Nasal cavity respiratory epithelium epithelial cell of viscerocranial mucosa (primary cell): ENCODE measurements around the gene PNP. TPM values are rescaled to one million over a fixed set of nuclear protein-coding genes. Genes with fewer than 3 reads are reported as not detected.

Experiments
- total RNA-seq: library from RNA; depleted of rRNA; stranded (reverse); fragments of >200 nt; gene quantifications from 2 replicates; pipeline ENCODE4 v1.2.3, GENCODE V29; 2014

The PNP gene
- 40.6 and 84.1 TPM in 2 replicates for total RNA-seq

GRCh38 chr14:20469242-20469889, at the start of gene PNP:
TSS of gene PNP (plus strand) at chr14:20469406. CDS start at chr14:20469525, 119 bp downstream.

GRCh38 chr14:20435582-20436362, 33.4 kb upstream of the PNP start, which contains the start of gene KLHL33:
TSS of gene KLHL33 (minus strand) at chr14:20436166. CDS start at chr14:20435811, 355 bp downstream.

GRCh38 chr14:20454516-20455354, 14.5 kb upstream of the PNP start, which contains the start of the genes APEX1 and OSGEP:
TSS of gene APEX1 (plus strand) at chr14:20455226. CDS start at chr14:20455646, 420 bp downstream.
TSS of gene OSGEP (minus strand) at chr14:20454812. CDS start at chr14:20454683, 129 bp downstream.

GRCh38 chr14:20461225-20462141, 7.7 kb upstream of the PNP start, which contains the start of gene PIP4P1:
TSS of gene PIP4P1 (minus strand) at chr14:20461434. CDS start at chr14:20461325, 109 bp downstream.

Other genes with a start within 250 kb of the PNP start
- not detected in 2 replicates for gene OR11H6, start 245.7 kb upstream of the PNP start, total RNA-seq
- gene OR11H7, start 240.4 kb upstream of the PNP start, total RNA-seq = not detected in 2 replicates
- not detected in 2 replicates for gene OR11H4, start 230.1 kb upstream of the PNP start, total RNA-seq
- 8.9 and 23.0 TPM in 2 replicates for gene TTC5, start 163.5 kb upstream of the PNP start, total RNA-seq
- gene CCNB1IP1, start 136.1 kb upstream of the PNP start, total RNA-seq = 83.3 and 150 TPM in 2 replicates
- 9.9 and 10.7 TPM in 2 replicates for gene PARP2, start 125.8 kb upstream of the PNP start, total RNA-seq
- gene TEP1, start 55.9 kb upstream of the PNP start, total RNA-seq = 13.0 and 29.0 TPM in 2 replicates
- not detected in 2 replicates for gene KLHL33, start 33.2 kb upstream of the PNP start, total RNA-seq
- 15.0 and 17.6 TPM in 2 replicates for gene OSGEP, start 14.6 kb upstream of the PNP start, total RNA-seq
- 64.9 and 86.6 TPM in 2 replicates for gene APEX1, start 14.2 kb upstream of the PNP start, total RNA-seq
- 17.4 and 27.3 TPM in 2 replicates for gene PIP4P1, start 8.0 kb upstream of the PNP start, total RNA-seq
- gene RNASE10, start 36.1 kb downstream of the PNP start, total RNA-seq = not detected in 2 replicates
- not detected in 2 replicates for gene RNASE9, start 91.6 kb downstream of the PNP start, total RNA-seq
- not detected in 2 replicates for gene RNASE11, start 118.6 kb downstream of the PNP start, total RNA-seq
- not detected in 2 replicates for gene RNASE12, start 122.0 kb downstream of the PNP start, total RNA-seq
- gene OR6S1, start 172.3 kb downstream of the PNP start, total RNA-seq = not detected in 2 replicates
- 3.8 and 7.4 TPM in 2 replicates for gene RNASE4, start 215.2 kb downstream of the PNP start, total RNA-seq
- gene ANG, start 219.4 kb downstream of the PNP start, total RNA-seq = 1.7 and 2.6 TPM in 2 replicates